HCT116 (cell line): ENCODE measurements around the gene CYP2C8. TPM values are rescaled to one million over a fixed set of nuclear protein-coding genes. Genes with fewer than 3 reads are reported as not detected.

Source experiments
- ATAC-seq: fragments of 200-7000 bp; cut with Tn5 transposase; 2 replicates; pipeline ENCODE4 v1.9.1; 2020; ENCODE audit warnings: mild to moderate bottlenecking, moderate library complexity
- BruUV-seq: library from RNA; stranded (reverse); fragments of 400-500 nt; replicated peaks from 2 replicates; lab custom pipeline; 2021; lab: Mats Ljungman, UMichigan
- CTCF ChIA-PET: fragments of 300-600 bp; sonication (Branson Sonifier 250); formaldehyde crosslinking; loops from one replicate; lab custom pipeline; 2021; ENCODE audit warnings: antibody characterized with exemption; lab: Charles Lee
- POLR2A ChIA-PET: fragments of 300-600, 350-600 bp; sonication (Branson Sonifier 250); formaldehyde crosslinking; loops from one replicate; lab custom pipeline; 2021; ENCODE audit warnings: antibody characterized with exemption; lab: Charles Lee
- RAD21 ChIA-PET, 2 experiments: fragments of 300-600 bp; sonication (Branson Sonifier 250); formaldehyde crosslinking; loops; one replicate each; lab custom pipeline; 2023; ENCODE audit warnings: low total read pairs in 2 of 2; ENCODE audit not compliant: uncharacterized antibody in 2 of 2, unreplicated experiment in 2 of 2, low non-redundant PET in 1 of 2; lab: Charles Lee
- DNase-seq: peaks from one replicate; pipeline ENCODE4 v3.0.0-alpha.2; 2010; ENCODE audit warnings: low read depth, low spot score
- H2AFZ ChIP-seq: fragments of 200-600 bp; shearing (Covaris generic), sonication (generic); 2 replicates; pipeline ENCODE4 v1.6.1; 2017; ENCODE audit warnings: low read depth, mixed run types, mixed read lengths, antibody characterized with exemption, low read length; ENCODE audit not compliant: poor library complexity, severe bottlenecking
- H3K27ac ChIP-seq: 2 replicates; pipeline ENCODE4 v1.5.1; 2012; ENCODE audit warnings: low read depth, low read length
- H3K27me3 ChIP-seq: fragments of 200-600 bp; sonication (generic); 2 replicates; pipeline ENCODE4 v1.6.1; 2016; ENCODE audit warnings: mixed run types, low read length, mixed read lengths; ENCODE audit not compliant: insufficient read depth
- H3K36me3 ChIP-seq, 2 experiments: fragments of 200-500 bp in 1 of 2; fragments of 200-600 bp in 1 of 2; sonication (Bioruptor generic) in 1 of 2; sonication (generic) in 1 of 2; 2 replicates each; pipeline versions ENCODE4 v1.5.1 to v1.6.1; 2014 to 2016; ENCODE audit warnings: low read length in 2 of 2, inconsistent platforms in 1 of 2, mixed read lengths in 1 of 2, mixed run types in 1 of 2; ENCODE audit not compliant: insufficient read depth in 2 of 2, control insufficient read depth in 1 of 2
- H3K4me1 ChIP-seq, 2 experiments: fragments of 200-600 bp in 1 of 2; sonication (generic) in 1 of 2; 2 replicates each; pipeline versions ENCODE4 v1.5.1 to v1.6.1; 2012 to 2017; ENCODE audit warnings: low read length in 2 of 2, inconsistent platforms in 1 of 2, mild to moderate bottlenecking in 1 of 2, mixed read lengths in 1 of 2, mixed run types in 1 of 2, moderate library complexity in 1 of 2; ENCODE audit not compliant: insufficient read depth in 2 of 2, control insufficient read depth in 1 of 2
- H3K4me2 ChIP-seq: fragments of 200-600 bp; sonication (generic); 2 replicates; pipeline ENCODE4 v1.6.1; 2017; ENCODE audit warnings: mixed run types, low read length, mixed read lengths
- H3K4me3 ChIP-seq, 2 experiments: fragments of 200-600 bp in 1 of 2; sonication (generic) in 1 of 2; replicated peaks in 1 of 2; 2 replicates each; pipeline ENCODE4 v1.5.1; 2011 to 2016; ENCODE audit warnings: low read length in 2 of 2, control low read depth in 1 of 2, low read depth in 1 of 2, mild to moderate bottlenecking in 1 of 2, mixed read lengths in 1 of 2, mixed run types in 1 of 2
- H3K79me2 ChIP-seq: fragments of 200-600 bp; sonication (generic); 2 replicates; pipeline ENCODE4 v1.6.1; 2017; ENCODE audit warnings: mild to moderate bottlenecking, mixed run types, low read length, moderate library complexity, mixed read lengths; ENCODE audit not compliant: insufficient read depth
- H3K9ac ChIP-seq: fragments of 200-600 bp; sonication (generic); 2 replicates; pipeline ENCODE4 v1.6.1; 2016; ENCODE audit warnings: low read length, mixed read lengths
- H3K9me2 ChIP-seq: fragments of 200-600 bp; sonication (generic), shearing (Covaris generic); 2 replicates; pipeline ENCODE4 v1.6.1; 2017; ENCODE audit warnings: mixed run types, mild to moderate bottlenecking, moderate library complexity; ENCODE audit not compliant: insufficient read depth
- H3K9me3 ChIP-seq, 2 experiments: fragments of 200-500 bp in 1 of 2; fragments of 200-600 bp in 1 of 2; sonication (Bioruptor generic) in 1 of 2; sonication (generic) in 1 of 2; 2 replicates each; pipeline ENCODE4 v1.6.1; 2014 to 2017; ENCODE audit warnings: low read length in 2 of 2, mixed read lengths in 2 of 2, inconsistent platforms in 1 of 2, low read depth in 1 of 2, mild to moderate bottlenecking in 1 of 2, mixed run types in 1 of 2, moderate library complexity in 1 of 2; ENCODE audit not compliant: control insufficient read depth in 1 of 2, insufficient read depth in 1 of 2
- H4K20me1 ChIP-seq: fragments of 200-600 bp; sonication (generic), shearing (Covaris generic); 2 replicates; pipeline ENCODE4 v1.6.1; 2017; ENCODE audit warnings: mixed run types, mild to moderate bottlenecking, moderate library complexity; ENCODE audit not compliant: insufficient read depth
- ATF3 ChIP-seq: IDR thresholded peaks from 2 replicates; pipeline ENCODE4 v1.6.1; 2012
- CBX3 ChIP-seq: IDR thresholded peaks from 2 replicates; pipeline ENCODE4 v1.6.1; 2012; ENCODE audit warnings: low read depth
- CEBPB ChIP-seq: IDR thresholded peaks from 2 replicates; pipeline ENCODE4 v1.6.1; 2012; ENCODE audit warnings: low read depth
- POLR2A ChIP-seq: IDR thresholded peaks from 2 replicates; pipeline ENCODE4 v1.7.0; 2011; ENCODE audit warnings: borderline replicate concordance; ENCODE audit not compliant: insufficient read depth, insufficient read length; ENCODE audit errors: extremely low read depth
- SIN3A ChIP-seq: IDR thresholded peaks from 2 replicates; pipeline ENCODE4 v1.6.1; 2012; ENCODE audit warnings: low read depth
- SP1 ChIP-seq: IDR thresholded peaks from 2 replicates; pipeline ENCODE4 v1.6.1; 2012; ENCODE audit warnings: low read depth
- intact Hi-C: fragments of 100-400 bp; cut with micrococcal nuclease; formaldehyde crosslinking; loops from 2 replicates; pipeline ENCODE4 v1.10.0; 2022
- total RNA-seq: library from RNA; stranded (reverse); gene quantifications from one replicate; pipeline ENCODE4 v1.2.1, GENCODE V29; 2021; ENCODE audit not compliant: unreplicated experiment

The CYP2C8 gene
- total RNA-seq, 1 experiment from 2014 or later, result 0.47 TPM

- Histone ChIP-seq H3K4me3 (no peak overlapping the region), H4K20me1 (no peaks in the 10 kb centered on the region)
Observed at GRCh38 chr10:94997741-94998174, 71.5 kb downstream of the CYP2C8 start.

GRCh38 chr10:94992811-94993210 lies 76.5 kb downstream of the CYP2C8 start:
- peaks cover 0 to 9% of the 10 kb centered on the region in 2 experiments; a peak in 1 of 4 replicates for H3K4me1 ChIP-seq
- H2AFZ ChIP-seq, result no peak overlapping the region
- no TSS peak for BruUV-seq
- peak; percentile 30; the same call in 1 of the 2 replicates for ATAC-seq
- no peaks in the 10 kb centered on the region for H3K9me2 ChIP-seq
- H3K4me2 ChIP-seq, result no peak overlapping the region
- no peak overlapping the region for H3K9ac ChIP-seq
- intact Hi-C loops, result no loop called here
- TF ChIP-seq SP1 (no peak), ATF3 (no peak), POLR2A (no peak), CEBPB (no peak), CBX3 (no peak)
- RAD21 ChIA-PET, result no interaction called here
- POLR2A ChIA-PET, result no interaction called here
- no peaks in the 10 kb centered on the region for H3K27me3 ChIP-seq
- no peaks in the 10 kb centered on the region for H3K79me2 ChIP-seq
- CTCF ChIA-PET, result no interaction called here
- H3K27ac ChIP-seq, result no peak overlapping the region
- no peak for DNase-seq
- no peaks in the 10 kb centered on the region for H3K9me3 ChIP-seq
- H3K4me3 ChIP-seq, result no peak overlapping the region
- no peaks in the 10 kb centered on the region for H4K20me1 ChIP-seq
- no peaks in the 10 kb centered on the region for H3K36me3 ChIP-seq

More at GRCh38 chr10:94997741-94998174, 71.5 kb downstream of the CYP2C8 start:
- H3K36me3 ChIP-seq, result no peaks in the 10 kb centered on the region
- no peaks in the 10 kb centered on the region for H3K9me2 ChIP-seq
- BruUV-seq, result no TSS peak
- H3K9me3 ChIP-seq, result no peaks in the 10 kb centered on the region
- DNase-seq (no peak), ATAC-seq (no peak)
- intact Hi-C loops, result no loop called here
- no peak overlapping the region for H3K9ac ChIP-seq
- peaks cover 0 to 11% of the 10 kb centered on the region in 2 experiments; a peak in 1 of 4 replicates for H3K4me1 ChIP-seq
- no peaks in the 10 kb centered on the region for H3K27me3 ChIP-seq
- ChIA-PET POLR2A (no interaction called here), RAD21 (no interaction called here), CTCF (no interaction called here)
- H3K4me2 ChIP-seq, result no peak overlapping the region
- H2AFZ ChIP-seq, result no peak overlapping the region
- no peak overlapping the region for H3K27ac ChIP-seq
- no peaks in the 10 kb centered on the region for H3K79me2 ChIP-seq
- TF ChIP-seq SIN3A, result no peak
